ENCODE data around the gene TIGD6.

The TIGD6 gene

DNA sequence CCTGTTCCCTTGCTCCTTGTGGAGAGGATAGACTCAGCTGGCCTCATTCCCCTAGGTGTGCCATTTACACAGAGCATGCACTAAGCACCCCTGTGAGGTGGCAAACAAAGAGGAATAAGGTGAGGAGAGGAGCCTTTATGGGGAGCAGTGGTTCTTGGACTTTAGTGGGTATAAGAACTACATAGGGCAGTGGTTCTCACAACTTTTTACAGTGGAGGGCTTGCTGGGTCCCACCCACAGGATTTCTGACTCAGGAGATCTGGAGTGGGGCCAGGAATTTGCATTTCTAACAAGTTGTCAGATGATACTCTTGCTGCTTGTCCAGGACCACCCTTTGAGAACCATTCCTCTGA, 43.9 kb upstream of the TIGD6 start:
- Histone ChIP-seq H2BK15ac (ENCODE audit: low read depth, poor library complexity, severe bottlenecking) (no peak overlapping the region), H3K9ac (ENCODE audit: low read length) (no peak overlapping the region), H3K23ac (ENCODE audit: low read length in 2 of 2) (no peak overlapping the region), H4K91ac (ENCODE audit: low read length) (no peak overlapping the region), H2BK120ac (ENCODE audit: low read depth, low read length) (no peak overlapping the region), H2AK5ac (ENCODE audit: low read length, severe bottlenecking) (peak overlapping the region; percentile 86), H3K27me3 (ENCODE audit: control insufficient read depth in 1 of 2, insufficient read depth in 1 of 2, low read length in 2 of 2) (no peaks in the 10 kb centered on the region), H3K14ac (ENCODE audit: low read length in 2 of 2) (no peak overlapping the region), H2AFZ (ENCODE audit: low read depth, low read length) (no peak overlapping the region), H3K4me1 (ENCODE audit: control insufficient read depth, insufficient read depth, low read depth, low read length) (peaks cover 8% of the 10 kb centered on the region), H2BK12ac (ENCODE audit: low read length in 2 of 2) (peak overlapping the region in 1 of 2 experiments; percentile 21), H3K27ac (ENCODE audit: low read length, poor library complexity, severe bottlenecking) (peak overlapping the region; percentile 84), H3K18ac (ENCODE audit: low read depth in 1 of 2, low read length in 2 of 2) (peak overlapping the region in 1 of 2 experiments; percentile 69), H3K9me3 (ENCODE audit: control insufficient read depth, low read length) (no peaks in the 10 kb centered on the region), H3K4me2 (ENCODE audit: low read length, poor library complexity, severe bottlenecking) (peak overlapping the region; percentile 19), H3K4me3 (ENCODE audit: insufficient read depth in 1 of 2, low read depth in 1 of 2, low read length in 2 of 2) (no peak overlapping the region), H3K36me3 (ENCODE audit: control insufficient read depth in 1 of 2, insufficient read depth in 2 of 2, low read depth in 1 of 2, low read length in 2 of 2) (peaks cover 48 to 97% of the 10 kb centered on the region in 2 experiments), H2BK5ac (ENCODE audit: low read depth, low read length, poor library complexity, severe bottlenecking) (peak overlapping the region; percentile 15), H3K4ac (ENCODE audit: low read depth in 1 of 2, low read length in 2 of 2) (peak overlapping the region in 1 of 2 experiments; percentile 29), H3K79me1 (replicated peaks; ENCODE audit: low read length, poor library complexity, severe bottlenecking) (peaks cover 35% of the 10 kb centered on the region), H4K8ac (ENCODE audit: low read length) (peak overlapping the region; percentile 13)
- DNase-seq = peak; percentile 71

DNA sequence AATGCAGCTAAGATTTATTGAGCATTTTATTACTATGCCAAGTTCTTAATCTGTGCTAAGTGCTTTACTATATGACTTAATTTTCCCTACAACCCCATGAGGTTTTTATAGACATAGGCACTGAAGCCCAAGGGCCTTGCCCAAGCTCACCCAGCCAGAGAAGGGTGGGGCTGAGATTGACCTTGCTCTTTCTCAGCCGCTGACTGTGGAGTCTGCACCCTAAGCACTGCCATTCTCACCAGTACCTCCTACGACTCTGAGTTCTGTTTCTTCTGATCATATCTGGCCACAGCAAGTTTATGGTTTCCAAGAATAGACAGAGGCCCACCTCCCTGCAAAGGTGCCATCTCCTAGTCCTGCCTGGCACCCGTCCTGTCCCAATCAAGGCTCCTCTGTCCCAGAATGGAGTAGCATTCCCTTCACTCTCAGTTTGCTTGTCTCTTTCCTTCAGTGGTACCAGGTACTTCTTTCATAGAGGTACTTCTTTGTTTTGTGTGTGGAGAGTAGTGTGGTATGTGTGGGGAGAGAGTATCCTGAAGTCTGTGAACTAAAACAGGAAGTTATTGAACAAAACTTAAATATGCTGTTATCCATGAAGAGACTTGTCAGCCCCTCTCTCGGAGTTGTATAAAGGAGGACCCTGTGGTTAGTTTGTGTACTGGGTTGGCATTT, 43.3 kb upstream of the TIGD6 start:
- no peaks in the 10 kb centered on the region for H3K9me3 ChIP-seq (ENCODE audit: control insufficient read depth, low read length)
- H3K23ac ChIP-seq (ENCODE audit: low read length in 2 of 2) = no peak overlapping the region
- H4K8ac ChIP-seq (ENCODE audit: low read length) = peak overlapping the region; percentile 10
- H3K79me1 ChIP-seq (replicated peaks; ENCODE audit: low read length, poor library complexity, severe bottlenecking) = peaks cover 34% of the 10 kb centered on the region
- peak overlapping the region in 1 of 2 experiments; percentile 69 for H3K18ac ChIP-seq (ENCODE audit: low read depth in 1 of 2, low read length in 2 of 2)
- no peak overlapping the region for H2AFZ ChIP-seq (ENCODE audit: low read depth, low read length)
- 49% methylated on average over 4 of the region's 4 CpGs for WGBS
- H3K14ac ChIP-seq (ENCODE audit: low read length in 2 of 2) = peak overlapping the region in 1 of 2 experiments; percentile 89
- peak overlapping the region; percentile 21 to 61 for H2BK12ac ChIP-seq (ENCODE audit: low read length in 2 of 2)
- H2BK5ac ChIP-seq (ENCODE audit: low read depth, low read length, poor library complexity, severe bottlenecking) = no peak overlapping the region
- peak overlapping the region in 1 of 2 experiments; percentile 40 for H3K4ac ChIP-seq (ENCODE audit: low read depth in 1 of 2, low read length in 2 of 2)
- no peak for DNase-seq
- no peaks in the 10 kb centered on the region for H3K27me3 ChIP-seq (ENCODE audit: control insufficient read depth in 1 of 2, insufficient read depth in 1 of 2, low read length in 2 of 2)
- peak overlapping the region; percentile 86 for H2AK5ac ChIP-seq (ENCODE audit: low read length, severe bottlenecking)
- H3K27ac ChIP-seq (ENCODE audit: low read length, poor library complexity, severe bottlenecking) = peak overlapping the region; percentile 84
- peak overlapping the region; percentile 65 for H2BK15ac ChIP-seq (ENCODE audit: low read depth, poor library complexity, severe bottlenecking)
- peaks cover 8% of the 10 kb centered on the region for H3K4me1 ChIP-seq (ENCODE audit: control insufficient read depth, insufficient read depth, low read depth, low read length)
- no peak overlapping the region for H4K91ac ChIP-seq (ENCODE audit: low read length)
- H3K36me3 ChIP-seq (ENCODE audit: control insufficient read depth in 1 of 2, insufficient read depth in 2 of 2, low read depth in 1 of 2, low read length in 2 of 2) = peaks cover 43 to 95% of the 10 kb centered on the region in 2 experiments
- H3K4me2 ChIP-seq (ENCODE audit: low read length, poor library complexity, severe bottlenecking) = no peak overlapping the region
- no peak overlapping the region for H3K4me3 ChIP-seq (ENCODE audit: insufficient read depth in 1 of 2, low read depth in 1 of 2, low read length in 2 of 2)
- peak overlapping the region; percentile 21 for H2BK120ac ChIP-seq (ENCODE audit: low read depth, low read length)
- no peak overlapping the region for H3K9ac ChIP-seq (ENCODE audit: low read length)

DNA sequence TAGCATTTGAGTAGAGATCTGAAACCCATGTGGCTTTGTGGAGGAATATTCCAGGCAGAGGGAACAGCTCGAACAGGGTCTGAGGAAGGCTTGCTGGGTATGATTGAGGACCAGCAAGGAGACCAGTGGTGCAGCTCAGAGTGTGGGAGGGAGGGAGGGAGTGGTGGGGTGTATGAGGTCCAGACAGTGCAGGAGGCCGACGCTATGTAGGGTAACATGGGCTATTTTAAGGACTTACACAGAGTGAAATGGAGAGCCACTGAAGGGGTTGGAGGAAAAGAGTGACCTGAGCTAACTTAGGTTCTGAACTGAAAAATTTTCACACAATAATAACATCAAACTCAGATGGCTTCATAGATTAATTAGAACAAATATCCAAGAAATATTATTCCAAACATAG, 42.0 kb upstream of the TIGD6 start:
- no peak overlapping the region for H3K9ac ChIP-seq (ENCODE audit: low read length)
- 100% methylated on average over 1 of the region's 3 CpGs for WGBS
- H2BK120ac ChIP-seq (ENCODE audit: low read depth, low read length) = no peak overlapping the region
- no peak overlapping the region for H3K4me3 ChIP-seq (ENCODE audit: insufficient read depth in 1 of 2, low read depth in 1 of 2, low read length in 2 of 2)
- H2AK5ac ChIP-seq (ENCODE audit: low read length, severe bottlenecking) = no peak overlapping the region
- no peak overlapping the region for H3K4me2 ChIP-seq (ENCODE audit: low read length, poor library complexity, severe bottlenecking)
- H3K18ac ChIP-seq (ENCODE audit: low read depth in 1 of 2, low read length in 2 of 2) = no peak overlapping the region
- no peak overlapping the region for H2BK12ac ChIP-seq (ENCODE audit: low read length in 2 of 2)
- H2AFZ ChIP-seq (ENCODE audit: low read depth, low read length) = no peak overlapping the region
- H3K23ac ChIP-seq (ENCODE audit: low read length in 2 of 2) = no peak overlapping the region
- H3K27me3 ChIP-seq (ENCODE audit: control insufficient read depth in 1 of 2, insufficient read depth in 1 of 2, low read length in 2 of 2) = no peaks in the 10 kb centered on the region
- no peak overlapping the region for H4K8ac ChIP-seq (ENCODE audit: low read length)
- no peak overlapping the region for H3K4ac ChIP-seq (ENCODE audit: low read depth in 1 of 2, low read length in 2 of 2)
- no peak overlapping the region for H2BK15ac ChIP-seq (ENCODE audit: low read depth, poor library complexity, severe bottlenecking)
- peaks cover 8% of the 10 kb centered on the region for H3K4me1 ChIP-seq (ENCODE audit: control insufficient read depth, insufficient read depth, low read depth, low read length)
- no peak overlapping the region for H3K14ac ChIP-seq (ENCODE audit: low read length in 2 of 2)
- no peak overlapping the region for H3K27ac ChIP-seq (ENCODE audit: low read length, poor library complexity, severe bottlenecking)
- no peaks in the 10 kb centered on the region for H3K9me3 ChIP-seq (ENCODE audit: control insufficient read depth, low read length)
- H3K36me3 ChIP-seq (ENCODE audit: control insufficient read depth in 1 of 2, insufficient read depth in 2 of 2, low read depth in 1 of 2, low read length in 2 of 2) = peaks cover 33 to 94% of the 10 kb centered on the region in 2 experiments
- no peak for DNase-seq
- H3K79me1 ChIP-seq (replicated peaks; ENCODE audit: low read length, poor library complexity, severe bottlenecking) = peaks cover 33% of the 10 kb centered on the region
- H4K91ac ChIP-seq (ENCODE audit: low read length) = no peak overlapping the region
- H2BK5ac ChIP-seq (ENCODE audit: low read depth, low read length, poor library complexity, severe bottlenecking) = no peak overlapping the region

DNA sequence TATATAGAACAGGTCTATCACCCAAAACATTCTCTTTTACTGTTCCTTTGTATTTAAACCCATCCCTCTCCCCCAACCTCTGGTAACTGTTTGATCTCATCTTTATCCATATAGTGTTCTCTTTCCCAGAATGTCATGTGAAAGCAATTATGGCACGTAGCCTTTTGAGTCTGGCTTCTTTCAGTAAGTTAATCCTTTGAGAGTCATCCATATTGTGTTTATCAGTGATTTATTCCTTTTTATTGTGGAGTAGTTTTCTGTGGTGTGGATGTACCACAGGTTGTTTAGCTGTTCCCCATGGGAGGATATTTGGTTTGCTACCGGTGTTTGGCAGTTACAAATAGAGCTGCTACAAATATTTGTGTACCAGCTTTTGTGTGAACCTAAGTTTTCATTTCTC, 38.1 kb upstream of the TIGD6 start:
- no peak overlapping the region for H4K8ac ChIP-seq (ENCODE audit: low read length)
- H3K4me2 ChIP-seq (ENCODE audit: low read length, poor library complexity, severe bottlenecking) = no peak overlapping the region
- no peak overlapping the region for H3K23ac ChIP-seq (ENCODE audit: low read length in 2 of 2)
- H3K4me3 ChIP-seq (ENCODE audit: insufficient read depth in 1 of 2, low read depth in 1 of 2, low read length in 2 of 2) = no peak overlapping the region
- no peak overlapping the region for H3K4ac ChIP-seq (ENCODE audit: low read depth in 1 of 2, low read length in 2 of 2)
- H3K14ac ChIP-seq (ENCODE audit: low read length in 2 of 2) = no peak overlapping the region
- no peaks in the 10 kb centered on the region for H3K9me3 ChIP-seq (ENCODE audit: control insufficient read depth, low read length)
- H2BK120ac ChIP-seq (ENCODE audit: low read depth, low read length) = no peak overlapping the region
- WGBS = 86% methylated on average over 2 of the region's 2 CpGs
- no peaks in the 10 kb centered on the region for H3K27me3 ChIP-seq (ENCODE audit: control insufficient read depth in 1 of 2, insufficient read depth in 1 of 2, low read length in 2 of 2)
- peaks cover 21% of the 10 kb centered on the region for H3K79me1 ChIP-seq (replicated peaks; ENCODE audit: low read length, poor library complexity, severe bottlenecking)
- H2BK15ac ChIP-seq (ENCODE audit: low read depth, poor library complexity, severe bottlenecking) = no peak overlapping the region
- no peak overlapping the region for H2AFZ ChIP-seq (ENCODE audit: low read depth, low read length)
- H3K4me1 ChIP-seq (ENCODE audit: control insufficient read depth, insufficient read depth, low read depth, low read length) = peaks cover 6% of the 10 kb centered on the region
- no peak overlapping the region for H3K27ac ChIP-seq (ENCODE audit: low read length, poor library complexity, severe bottlenecking)
- no peak overlapping the region for H2AK5ac ChIP-seq (ENCODE audit: low read length, severe bottlenecking)
- H3K9ac ChIP-seq (ENCODE audit: low read length) = no peak overlapping the region
- H3K36me3 ChIP-seq (ENCODE audit: control insufficient read depth in 1 of 2, insufficient read depth in 2 of 2, low read depth in 1 of 2, low read length in 2 of 2) = peaks cover 28 to 88% of the 10 kb centered on the region in 2 experiments
- H2BK5ac ChIP-seq (ENCODE audit: low read depth, low read length, poor library complexity, severe bottlenecking) = no peak overlapping the region
- H2BK12ac ChIP-seq (ENCODE audit: low read length in 2 of 2) = no peak overlapping the region
- DNase-seq = no peak
- no peak overlapping the region for H3K18ac ChIP-seq (ENCODE audit: low read depth in 1 of 2, low read length in 2 of 2)
- no peak overlapping the region for H4K91ac ChIP-seq (ENCODE audit: low read length)
